Astrocyte of the spinal cord (primary cell): ENCODE measurements around the gene KCTD14.
A peak's percentile ranks its signal among the peaks of the same experiment; 100 is the strongest.
"Not testable (repeated sequence)": the region's sequence is repeated elsewhere in the genome, so short reads cannot be mapped to it uniquely, and the experiment has no call there.

Experiments used
- DNase-seq: peaks from one replicate; pipeline ENCODE4 v3.0.0; 2011; ENCODE audit warnings: low read depth, low spot score
- H3K4me3 ChIP-seq: 2 replicates; pipeline ENCODE4 v1.5.1; 2011; ENCODE audit warnings: low read depth, mild to moderate bottlenecking, low read length, moderate library complexity
- CTCF ChIP-seq: IDR thresholded peaks from 2 replicates; pipeline ENCODE4 v1.5.1; 2012; ENCODE audit warnings: low read depth, mild to moderate bottlenecking, low read length, inconsistent platforms
- in situ Hi-C: cut with HindIII; loops from 2 replicates; pipeline ENCODE4 v1.10.0; 2017; ENCODE audit warnings: low sequenced_read_pairs

The KCTD14 gene

GRCh38 chr11:78060533-78060932 lies 37.5 kb upstream of the KCTD14 start:
- in situ Hi-C loops, result no loop called here
- no peak for TF ChIP-seq CTCF
- no peak for DNase-seq
- H3K4me3 ChIP-seq, result no peak overlapping the region

- in situ Hi-C loops, DNase-seq, H3K4me3 ChIP-seq: not testable (repeated sequence)
These were observed 36.8 kb upstream of the KCTD14 start for GRCh38 chr11:78059749-78060328.

- in situ Hi-C loops, result no loop called here
These were observed 34.5 kb upstream of the KCTD14 start for GRCh38 chr11:78057462-78058055.

GRCh38 chr11:78056093-78056492 lies 33.0 kb upstream of the KCTD14 start:
- no peak for TF ChIP-seq CTCF

More at GRCh38 chr11:78057462-78058055, 34.5 kb upstream of the KCTD14 start:
- TF ChIP-seq CTCF, result no peak
- no peak overlapping the region for H3K4me3 ChIP-seq
- no peak for DNase-seq

GRCh38 chr11:78054971-78055370 lies 31.9 kb upstream of the KCTD14 start:
- in situ Hi-C loops, result no loop called here
- no peak overlapping the region for H3K4me3 ChIP-seq
- DNase-seq, result no peak
- no peak for TF ChIP-seq CTCF

More at GRCh38 chr11:78056093-78056492, 33.0 kb upstream of the KCTD14 start:
- in situ Hi-C loops, result no loop called here
- DNase-seq, result no peak
- no peak overlapping the region for H3K4me3 ChIP-seq

GRCh38 chr11:78050964-78051831 lies 28.1 kb upstream of the KCTD14 start:
- in situ Hi-C loops, result no loop called here
- DNase-seq, result peak; percentile 73

More at GRCh38 chr11:78050964-78051831, 28.1 kb upstream of the KCTD14 start:
- H3K4me3 ChIP-seq, result no peak overlapping the region
- TF ChIP-seq CTCF, result no peak
